Astrocyte (in vitro differentiated cells and primary cell): ENCODE measurements around the gene ZBED1.

Experiments
- CTCF ChIP-seq: IDR thresholded peaks from 2 replicates; pipeline ENCODE4 v1.5.1; 2011; ENCODE audit warnings: low read depth, mild to moderate bottlenecking, inconsistent platforms, low read length, moderate library complexity; ENCODE audit not compliant: insufficient read depth
- EZH2 ChIP-seq: IDR thresholded peaks from 2 replicates; pipeline ENCODE4 v1.6.1; 2012; ENCODE audit warnings: mild to moderate bottlenecking, low read length, inconsistent platforms; ENCODE audit not compliant: insufficient read depth

GRCh38 chrX:2504706-2505332 lies 4.0 kb upstream of the ZBED1 start:
- no peak for TF ChIP-seq CTCF
- no peak for TF ChIP-seq EZH2
